HFFc6 (cell line): ENCODE data around the gene LRRC63. TPM values are rescaled to one million over a fixed set of nuclear protein-coding genes. Genes with fewer than 3 reads are reported as not detected.

Source experiments
- DNase-seq: peaks from one replicate; pipeline ENCODE4 v3.0.0-alpha.2; 2018
- H3K27ac Mint-ChIP-seq: 2 replicates; pipeline ENCODE4 v1.8.0; 2020; ENCODE audit warnings: mild to moderate bottlenecking, mixed read lengths
- H3K27me3 Mint-ChIP-seq: 2 replicates; pipeline ENCODE4 v1.8.0; 2021; ENCODE audit warnings: mild to moderate bottlenecking, moderate library complexity, mixed read lengths; ENCODE audit not compliant: insufficient read depth
- H3K36me3 Mint-ChIP-seq: 2 replicates; pipeline ENCODE4 v1.8.0; 2021; ENCODE audit warnings: low read depth, mixed read lengths
- H3K4me1 Mint-ChIP-seq: 2 replicates; pipeline ENCODE4 v1.8.0; 2020; ENCODE audit warnings: low read depth, mixed read lengths
- H3K4me3 Mint-ChIP-seq: 2 replicates; pipeline ENCODE4 v1.8.0; 2020; ENCODE audit warnings: mild to moderate bottlenecking, moderate library complexity, mixed read lengths
- H3K9me3 Mint-ChIP-seq: 2 replicates; pipeline ENCODE4 v1.8.0; 2020; ENCODE audit warnings: mild to moderate bottlenecking, mixed read lengths
- CTCF ChIP-seq: fragments of 200-600 bp; sonication (generic); IDR thresholded peaks from 2 replicates; pipeline ENCODE4 v1.5.0; 2021; ENCODE audit warnings: antibody characterized with exemption, mild to moderate bottlenecking
- total RNA-seq, 6 experiments: library from RNA; stranded (reverse); fragmentation: NEBNext Ultra II Directional; extraction: Animal tissue kit (Norgen Biotek cat#: 25700); gene quantifications; 2 replicates in 1 of 6; 3 replicates in 5 of 6; pipeline ENCODE4 v1.2.3, GENCODE V29; 2021

The LRRC63 gene
- total RNA-seq, 6 experiments from 2014 or later = not detected

GRCh38 chr13:46181840-46182490, 29.8 kb upstream of the LRRC63 start, which contains the start of gene LCP1:
Gene LCP1 (minus strand): TSS chr13:46182177. CDS start chr13:46159662, 22,515 bp downstream.
- H3K27ac Mint-ChIP-seq = no peak within 1 kb of the TSS
- H3K4me3 Mint-ChIP-seq = no peak within 1 kb of the TSS

GRCh38 chr13:46182491-46182877, 29.2 kb upstream of the LRRC63 start:
- H3K9me3 Mint-ChIP-seq = no peaks in the 10 kb centered on the region
- H3K36me3 Mint-ChIP-seq = no peaks in the 10 kb centered on the region
- no peak for TF ChIP-seq CTCF
- peaks cover 2% of the 10 kb centered on the region; the same call in 1 of the 2 replicates for H3K27me3 Mint-ChIP-seq
- no peak for DNase-seq
- no peak overlapping the region for H3K4me3 Mint-ChIP-seq
- no peak overlapping the region for H3K27ac Mint-ChIP-seq
- H3K4me1 Mint-ChIP-seq = no peaks in the 10 kb centered on the region

More at GRCh38 chr13:46181840-46182490, 29.8 kb upstream of the LRRC63 start, which contains the start of gene LCP1:
- no peaks in the 10 kb centered on the region for H3K36me3 Mint-ChIP-seq
- H3K9me3 Mint-ChIP-seq = no peaks in the 10 kb centered on the region
- peaks cover 2% of the 10 kb centered on the region; the same call in 1 of the 2 replicates for H3K27me3 Mint-ChIP-seq
- TF ChIP-seq CTCF = no peak
- H3K4me1 Mint-ChIP-seq = no peaks in the 10 kb centered on the region
- DNase-seq = no peak

GRCh38 chr13:46183018-46183946, 28.4 kb upstream of the LRRC63 start:
- no peak for TF ChIP-seq CTCF
- DNase-seq = no peak
- H3K36me3 Mint-ChIP-seq = no peaks in the 10 kb centered on the region
- H3K27me3 Mint-ChIP-seq = no peaks in the 10 kb centered on the region; the same call in 1 of the 2 replicates
- no peaks in the 10 kb centered on the region for H3K9me3 Mint-ChIP-seq
- no peak overlapping the region for H3K27ac Mint-ChIP-seq
- no peak overlapping the region for H3K4me3 Mint-ChIP-seq
- H3K4me1 Mint-ChIP-seq = no peaks in the 10 kb centered on the region

GRCh38 chr13:46184277-46184699, 27.4 kb upstream of the LRRC63 start:
- TF ChIP-seq CTCF = peak; percentile 67
- Mint-ChIP-seq H3K9me3 (no peaks in the 10 kb centered on the region), H3K27ac (no peak overlapping the region), H3K4me1 (no peaks in the 10 kb centered on the region), H3K36me3 (no peaks in the 10 kb centered on the region), H3K4me3 (no peak overlapping the region), H3K27me3 (no peaks in the 10 kb centered on the region; the same call in 1 of the 2 replicates)
- DNase-seq = no peak

GRCh38 chr13:46185634-46186033, 26.1 kb upstream of the LRRC63 start:
- peaks cover 3% of the 10 kb centered on the region; the same call in 1 of the 2 replicates for H3K27me3 Mint-ChIP-seq
- no peak overlapping the region for H3K27ac Mint-ChIP-seq
- no peaks in the 10 kb centered on the region for H3K4me1 Mint-ChIP-seq
- no peak for DNase-seq
- H3K36me3 Mint-ChIP-seq = no peaks in the 10 kb centered on the region
- H3K9me3 Mint-ChIP-seq = no peaks in the 10 kb centered on the region
- TF ChIP-seq CTCF = no peak
- no peak overlapping the region for H3K4me3 Mint-ChIP-seq
